HL-60 (cell line): Measurements from ENCODE around the gene CADM1.

ENCODE experiments used
- DNase-seq, 2 experiments: peaks; one replicate each; pipeline ENCODE4 v3.0.0-alpha.2; 2010 to 2020; ENCODE audit warnings: low read depth in 1 of 2, low spot score in 1 of 2
- H3K27ac ChIP-seq: fragments of 250-450 bp; sonication (Bioruptor Pico); replicated peaks from 2 replicates; pipeline ENCODE4 v1.5.1; 2020; ENCODE audit warnings: mild to moderate bottlenecking, moderate library complexity
- H3K27me3 ChIP-seq: fragments of 250-450 bp; sonication (Bioruptor Pico); 2 replicates; pipeline ENCODE4 v1.5.1; 2021; ENCODE audit warnings: mild to moderate bottlenecking, moderate library complexity; ENCODE audit not compliant: insufficient read depth, poor library complexity, severe bottlenecking
- H3K4me3 ChIP-seq: replicated peaks from 2 replicates; pipeline ENCODE4 v1.5.1; 2011; ENCODE audit warnings: mild to moderate bottlenecking, control low read depth, low read length; ENCODE audit not compliant: insufficient read depth
- CTCF ChIP-seq: IDR thresholded peaks from one replicate; pipeline ENCODE4 v1.5.1; 2011; ENCODE audit warnings: low read length, control low read depth, inconsistent platforms; ENCODE audit not compliant: insufficient read depth
- GABPA ChIP-seq: IDR thresholded peaks from 2 replicates; pipeline ENCODE4 v1.6.1; 2012; ENCODE audit warnings: low read depth
- POLR2AphosphoS5 ChIP-seq: IDR thresholded peaks from 2 replicates; pipeline ENCODE4 v1.6.1; 2012; ENCODE audit warnings: low read depth
- REST ChIP-seq: IDR thresholded peaks from 2 replicates; pipeline ENCODE4 v1.6.1; 2012; ENCODE audit warnings: low read depth; ENCODE audit not compliant: insufficient replicate concordance
- SPI1 ChIP-seq: IDR thresholded peaks from 2 replicates; pipeline ENCODE4 v1.6.1; 2012; ENCODE audit warnings: low read depth, mild to moderate bottlenecking, borderline replicate concordance

CADM1 gene

GRCh38 chr11:115418626-115419025 is 85.6 kb downstream of the CADM1 start:
- Histone ChIP-seq H3K27me3 (no peaks in the 10 kb centered on the region), H3K4me3 (no peak overlapping the region), H3K27ac (no peak overlapping the region)
- DNase-seq = no peak
- TF ChIP-seq REST = no peak
- no peak for TF ChIP-seq CTCF
- no peak for TF ChIP-seq GABPA
- no peak for TF ChIP-seq SPI1
- TF ChIP-seq POLR2AphosphoS5 = no peak

- peaks cover 1% of the 10 kb centered on the region for H3K27me3 ChIP-seq
- no peak overlapping the region for H3K4me3 ChIP-seq
- DNase-seq = no peak
- TF ChIP-seq SPI1 (no peak), REST (no peak), GABPA (no peak), POLR2AphosphoS5 (no peak), CTCF (no peak)
- H3K27ac ChIP-seq = no peak overlapping the region
Observed at GRCh38 chr11:115418081-115418480, 86.1 kb downstream of the CADM1 start.

GRCh38 chr11:115411120-115411519 is 93.1 kb downstream of the CADM1 start:
- Histone ChIP-seq H3K27me3 (peaks cover 4% of the 10 kb centered on the region), H3K27ac (no peak overlapping the region), H3K4me3 (no peak overlapping the region)
- no peak for TF ChIP-seq GABPA
- no peak for TF ChIP-seq SPI1
- TF ChIP-seq REST = no peak
- no peak for TF ChIP-seq POLR2AphosphoS5
- no peak for TF ChIP-seq CTCF
- no peak for DNase-seq
